ENCODE measurements around the gene GABRB2.
"Not testable (repeated sequence)": the region's sequence is repeated elsewhere in the genome, so short reads cannot be mapped to it uniquely, and the experiment has no call there.

The GABRB2 gene

GRCh38 chr5:161380486-161380885, 166.0 kb downstream of the GABRB2 start:
- no peak for DNase-seq

GRCh38 chr5:161378701-161379100, 167.8 kb downstream of the GABRB2 start:
- DNase-seq = no peak

- no peak for DNase-seq
Observed at GRCh38 chr5:161376034-161376433, 170.5 kb downstream of the GABRB2 start.

- no peak for DNase-seq
Observed at GRCh38 chr5:161373345-161373707, 173.2 kb downstream of the GABRB2 start.

GRCh38 chr5:161372682-161373344, 173.7 kb downstream of the GABRB2 start:
- no peak for DNase-seq

- DNase-seq = no peak
Observed at GRCh38 chr5:161369022-161369421, 177.5 kb downstream of the GABRB2 start.

GRCh38 chr5:161358446-161358845, 188.1 kb downstream of the GABRB2 start:
- no peak for DNase-seq

GRCh38 chr5:161344234-161344633, 202.3 kb downstream of the GABRB2 start:
- no peak for DNase-seq

GRCh38 chr5:161342886-161343285, 203.6 kb downstream of the GABRB2 start:
- DNase-seq = no peak

GRCh38 chr5:161340012-161340411, 206.5 kb downstream of the GABRB2 start:
- no peak for DNase-seq

GRCh38 chr5:161333194-161333880, 213.2 kb downstream of the GABRB2 start:
- no peak for DNase-seq

- DNase-seq = no peak
Observed at GRCh38 chr5:161332343-161332742, 214.2 kb downstream of the GABRB2 start.

GRCh38 chr5:161314033-161314432, 232.5 kb downstream of the GABRB2 start:
- no peak for DNase-seq

- no peak for DNase-seq
Observed at GRCh38 chr5:161312882-161313281, 233.6 kb downstream of the GABRB2 start.

GRCh38 chr5:161311965-161312364, 234.6 kb downstream of the GABRB2 start:
- DNase-seq = no peak

GRCh38 chr5:161311146-161311708, 235.3 kb downstream of the GABRB2 start:
- DNase-seq = no peak

- DNase-seq = no peak
Observed at GRCh38 chr5:161306351-161306995, 240.1 kb downstream of the GABRB2 start.

- no peak for DNase-seq
Observed at GRCh38 chr5:161305601-161306000, 240.9 kb downstream of the GABRB2 start.

- DNase-seq = no peak
Observed at GRCh38 chr5:161302559-161302958, 244.0 kb downstream of the GABRB2 start.

GRCh38 chr5:161301586-161301985, 244.9 kb downstream of the GABRB2 start:
- no peak for DNase-seq

- DNase-seq = no peak
Observed at GRCh38 chr5:161299053-161299452, 247.5 kb downstream of the GABRB2 start.

- not testable (repeated sequence) for DNase-seq
Observed at GRCh38 chr5:161297388-161297787, 249.1 kb downstream of the GABRB2 start.

GRCh38 chr5:161295721-161296250, 250.7 kb downstream of the GABRB2 start:
- no peak for DNase-seq

- no peak for DNase-seq
Observed at GRCh38 chr5:161288071-161288470, 258.5 kb downstream of the GABRB2 start.

Data from activated CD4-positive, alpha-beta T cell treated with anti-CD3 and anti-CD28 coated beads, Interleukin-2, amount 50 U/mL, for 4 hours (primary cell).